Measurements from ENCODE around the gene CRHR1. TPM values are rescaled to one million over a fixed set of nuclear protein-coding genes. Genes with fewer than 3 reads are reported as not detected.

Gene CRHR1
- total RNA-seq, 6 donors from 2014 or later, result not detected

- H3K4me1 ChIP-seq, result no peaks in the 10 kb centered on the region
- ATAC-seq (ENCODE audit: low FRiP score in 2 of 2), result no peak
- no peaks in the 10 kb centered on the region for H3K9me3 ChIP-seq
- no peak overlapping the region for H3K27ac ChIP-seq
- no peak for DNase-seq
- H3K36me3 ChIP-seq, result no peaks in the 10 kb centered on the region
- no peak for TF ChIP-seq POLR2A (IDR thresholded peaks at IDR 0.05)
- no peak overlapping the region for H3K4me3 ChIP-seq
- no peaks in the 10 kb centered on the region for H3K27me3 ChIP-seq
Measured at GRCh38 chr17:45764479-45764878, 19.6 kb upstream of the CRHR1 start.

- Histone ChIP-seq H3K4me3 (no peak overlapping the region), H3K4me1 (no peaks in the 10 kb centered on the region), H3K36me3 (no peaks in the 10 kb centered on the region), H3K9me3 (no peaks in the 10 kb centered on the region), H3K27ac (no peak overlapping the region), H3K27me3 (no peaks in the 10 kb centered on the region)
- no peak for DNase-seq
- TF ChIP-seq CTCF (IDR thresholded peaks at IDR 0.05) (no peak), POLR2A (IDR thresholded peaks at IDR 0.05) (no peak), EP300 (IDR thresholded peaks at IDR 0.05) (no peak), POLR2AphosphoS5 (IDR thresholded peaks at IDR 0.05) (no peak)
- 47 to 52% methylated on average over 4 of the region's 4 CpGs for WGBS, 2 donors
- no peak for ATAC-seq (ENCODE audit: low FRiP score in 2 of 2)
Measured at GRCh38 chr17:45768000-45768399, 16.1 kb upstream of the CRHR1 start.

GRCh38 chr17:45770632-45771270 lies 13.4 kb upstream of the CRHR1 start:
- Histone ChIP-seq H3K9me3 (no peaks in the 10 kb centered on the region), H3K4me3 (no peak overlapping the region), H3K27ac (no peak overlapping the region), H3K4me1 (no peaks in the 10 kb centered on the region), H3K27me3 (no peaks in the 10 kb centered on the region), H3K36me3 (no peaks in the 10 kb centered on the region)
- ATAC-seq (ENCODE audit: low FRiP score in 2 of 2), result no peak
- TF ChIP-seq POLR2AphosphoS5 (IDR thresholded peaks at IDR 0.05) (no peak), POLR2A (IDR thresholded peaks at IDR 0.05) (no peak), EP300 (IDR thresholded peaks at IDR 0.05) (no peak), CTCF (IDR thresholded peaks at IDR 0.05) (no peak)
- WGBS, 2 donors, result 44 to 48% methylated on average over 10 of the region's 10 CpGs
- DNase-seq, result no peak

GRCh38 chr17:45771271-45771959 lies 12.7 kb upstream of the CRHR1 start:
- TF ChIP-seq POLR2AphosphoS5 (IDR thresholded peaks at IDR 0.05), result no peak
- no peak for TF ChIP-seq EP300 (IDR thresholded peaks at IDR 0.05)
- TF ChIP-seq CTCF (IDR thresholded peaks at IDR 0.05), result no peak
- no peaks in the 10 kb centered on the region for H3K27me3 ChIP-seq
- ATAC-seq (ENCODE audit: low FRiP score in 2 of 2) (no peak), DNase-seq (peak in 1 of 2 donors; percentile 20)
- no peaks in the 10 kb centered on the region for H3K36me3 ChIP-seq
- no peak overlapping the region for H3K4me3 ChIP-seq
- no peaks in the 10 kb centered on the region for H3K4me1 ChIP-seq
- 42 to 43% methylated on average over 10 to 12 of the region's 12 CpGs for WGBS, 2 donors
- H3K27ac ChIP-seq, result no peak overlapping the region
- H3K9me3 ChIP-seq, result no peaks in the 10 kb centered on the region

GRCh38 chr17:45775148-45775547 lies 9.0 kb upstream of the CRHR1 start:
- DNase-seq, result no peak
- peak in 1 of 2 donors; percentile 5 for ATAC-seq (ENCODE audit: low FRiP score in 2 of 2)
- Histone ChIP-seq H3K36me3 (no peaks in the 10 kb centered on the region), H3K9me3 (no peaks in the 10 kb centered on the region), H3K4me1 (no peaks in the 10 kb centered on the region), H3K27me3 (no peaks in the 10 kb centered on the region), H3K27ac (no peak overlapping the region), H3K4me3 (no peak overlapping the region)
- 58% methylated on average over 3 to 5 of the region's 5 CpGs for WGBS, 2 donors
- no peak for TF ChIP-seq POLR2A (IDR thresholded peaks at IDR 0.05)
- no peak for TF ChIP-seq CTCF (IDR thresholded peaks at IDR 0.05)
- TF ChIP-seq EP300 (IDR thresholded peaks at IDR 0.05), result no peak
- TF ChIP-seq POLR2AphosphoS5 (IDR thresholded peaks at IDR 0.05), result no peak

Data from upper lobe of left lung (tissue), 6 donors.